HepG2 (cell line): ENCODE measurements around the gene CRYGS. TPM values are rescaled to one million over a fixed set of nuclear protein-coding genes. Genes with fewer than 3 reads are reported as not detected.
"Not testable (repeated sequence)": the region's sequence is repeated elsewhere in the genome, so short reads cannot be mapped to it uniquely, and the experiment has no call there.

ENCODE experiments used
- ATAC-seq: fragments of 200-7000 bp; cut with Tn5 transposase; 3 replicates; pipeline ENCODE4 v1.9.1; 2020; ENCODE audit warnings: mild to moderate bottlenecking, moderate library complexity
- BruUV-seq: library from RNA; stranded (reverse); fragments of 400-500 nt; replicated peaks from 2 replicates; lab custom pipeline; 2021; lab: Mats Ljungman, UMichigan
- CTCF ChIA-PET: fragments of 300-600 bp; formaldehyde crosslinking; extraction: SDS; loops from one replicate; lab custom pipeline; 2021; ENCODE audit warnings: low total read pairs, inconsistent platforms, low intra/inter-chr PET ratio; lab: Yijun Ruan, JAX
- POLR2A ChIA-PET: fragments of 350-600 bp; sonication (Branson Sonifier 250); formaldehyde crosslinking; loops from one replicate; lab custom pipeline; 2020; ENCODE audit warnings: antibody characterized with exemption, inconsistent platforms; lab: Yijun Ruan, JAX
- DNase-seq: peaks from one replicate; pipeline ENCODE4 v3.0.0-alpha.2; 2015; ENCODE audit warnings: low spot score
- FAIRE-seq: peaks from 3 replicates; lab custom pipeline; 2011; peaks lifted over from hg19 to GRCh38; lab: Jason Lieb, UNC
- H2AFZ ChIP-seq: one replicate; pipeline ENCODE4 v1.6.1; 2011; ENCODE audit warnings: low read length, inconsistent platforms
- H3K27ac ChIP-seq: fragments of 300-600 bp; 3 replicates; pipeline ENCODE4 v1.8.0; 2011; ENCODE audit warnings: mixed run types, mild to moderate bottlenecking, mixed read lengths, low read length, inconsistent platforms; ENCODE audit not compliant: insufficient read depth; ENCODE audit errors: extremely low read length
- H3K27me3 ChIP-seq, 2 experiments: fragments of 200-600 bp in 1 of 2; 2 replicates in 1 of 2; 3 replicates in 1 of 2; pipeline versions ENCODE4 v1.6.0 to v1.8.0; 2011; ENCODE audit warnings: low read length in 2 of 2, mild to moderate bottlenecking in 2 of 2, moderate library complexity in 2 of 2, inconsistent platforms in 1 of 2; ENCODE audit not compliant: insufficient read depth in 2 of 2, control insufficient read depth in 1 of 2
- H3K36me3 ChIP-seq, 2 experiments: fragments of 200-600 bp in 1 of 2; replicated peaks in 1 of 2; 2 replicates in 1 of 2; 3 replicates in 1 of 2; pipeline versions ENCODE4 v1.5.1 to v1.8.0; 2011; ENCODE audit warnings: low read length in 2 of 2, inconsistent platforms in 1 of 2; ENCODE audit not compliant: insufficient read depth in 2 of 2, control insufficient read depth in 1 of 2
- H3K4me1 ChIP-seq: 2 replicates; pipeline ENCODE4 v1.5.1; 2012; ENCODE audit warnings: low read length, inconsistent platforms; ENCODE audit not compliant: insufficient read depth
- H3K4me2 ChIP-seq: 2 replicates; pipeline ENCODE4 v1.6.0; 2011; ENCODE audit warnings: low read depth, low read length, inconsistent platforms
- H3K4me3 ChIP-seq, 3 experiments: fragments of 200-600 bp in 1 of 3; sonication (generic), shearing (Covaris generic) in 1 of 3; replicated peaks in 1 of 3; 2 replicates each; pipeline ENCODE4 v1.5.1; 2011 to 2016; ENCODE audit warnings: low read length in 3 of 3, inconsistent platforms in 2 of 3, low read depth in 2 of 3, mild to moderate bottlenecking in 2 of 3, control low read depth in 1 of 3, mixed read lengths in 1 of 3; ENCODE audit not compliant: insufficient read depth in 1 of 3
- H3K79me2 ChIP-seq: one replicate; pipeline ENCODE4 v1.6.1; 2011; ENCODE audit warnings: low read length, inconsistent platforms; ENCODE audit not compliant: insufficient read depth
- H3K9ac ChIP-seq: 2 replicates; pipeline ENCODE4 v1.6.0; 2011; ENCODE audit warnings: mild to moderate bottlenecking, low read depth, low read length, inconsistent platforms; ENCODE audit not compliant: insufficient read depth
- H3K9me3 ChIP-seq: 2 replicates; pipeline ENCODE4 v1.5.1; 2012; ENCODE audit warnings: mild to moderate bottlenecking, low read length
- H4K20me1 ChIP-seq: 2 replicates; pipeline ENCODE4 v1.6.0; 2011; ENCODE audit warnings: inconsistent platforms, mild to moderate bottlenecking, low read length, moderate library complexity; ENCODE audit not compliant: insufficient read depth
- ATF7-NPFF ChIP-seq: sonication (generic); formaldehyde crosslinking; IDR thresholded peaks from 2 replicates; pipeline ENCODE4 v1.8.1; 2023; ENCODE audit warnings: mild to moderate bottlenecking, low read depth, missing genetic modification reagents, moderate library complexity
- ZNF850 ChIP-seq: sonication (generic); formaldehyde crosslinking; conservative IDR thresholded peaks from 2 replicates; pipeline ENCODE4 v1.9.0; 2021; ENCODE audit warnings: mild to moderate bottlenecking, missing genetic modification reagents
- WGBS: methylation state at CpG from one replicate; pipeline ENCODE4 v1.1.6; 2017; ENCODE audit warnings: low lambda C conversion rate; 5-methylcytosine and 5-hydroxymethylcytosine counted together
- in situ Hi-C: cut with HindIII; loops from 2 replicates; pipeline ENCODE4 v1.10.0; 2017; ENCODE audit warnings: low pct_unique_long_range_greater_than_20kb; ENCODE audit not compliant: extremely low pct_ligation_motif_present
- intact Hi-C: fragments of 100-400 bp; cut with micrococcal nuclease; formaldehyde crosslinking; loops from one replicate; pipeline ENCODE4 v1.10.0; 2022; ENCODE audit not compliant: unreplicated experiment
- polyA plus RNA-seq, 8 experiments: library from polyadenylated mRNA; depleted of rRNA in 3 of 8; stranded (reverse) in 7 of 8; unstranded in 1 of 8; fragments of >200 nt; fragmentation: Illumina TruSeq in 4 of 8; extraction: Trizol in 4 of 8; gene quantifications; 2 replicates each; pipeline versions ENCODE4 v1.2.1 to v1.2.3, GENCODE V29; 2011 to 2016; ENCODE audit warnings: low read depth in 4 of 8, missing spikeins in 1 of 8, mixed read lengths in 1 of 8; ENCODE audit not compliant: insufficient read depth in 1 of 8
- total RNA-seq, 5 experiments: library from RNA; depleted of rRNA; stranded (reverse); fragments of >200 nt; fragmentation: Illumina TruSeq; extraction: Trizol; gene quantifications; 2 replicates each; pipeline ENCODE4 v1.2.3, GENCODE V29; 2016; ENCODE audit warnings: low read depth in 1 of 5

The CRYGS gene
- total and polyA plus RNA-seq, 2 of the 13 experiments (the other 11 are each of a cell fraction or from before 2014, with no cell fraction given): 2.1 to 6.7 TPM

- in situ Hi-C loops: no loop called here
- Histone ChIP-seq H3K79me2 (peaks cover 51% of the 10 kb centered on the region), H3K9me3 (no peaks in the 10 kb centered on the region), H2AFZ (no peak overlapping the region), H3K36me3 (peaks cover 1 to 22% of the 10 kb centered on the region in 2 experiments), H3K4me2 (peak overlapping the region; percentile 95), H3K9ac (peak overlapping the region; percentile 80), H3K27me3 (no peaks in the 10 kb centered on the region; a peak in 1 of 5 replicates), H4K20me1 (no peaks in the 10 kb centered on the region), H3K4me1 (peaks cover 62% of the 10 kb centered on the region), H3K4me3 (peak overlapping the region; percentile 81 to 100 (median 88)), H3K27ac (peak overlapping the region; percentile 79)
- intact Hi-C loops: loop anchor here (2.0 kb wide), 1 partner anchor 43 kb away; the partner anchor contains the start of gene AHSG
- POLR2A ChIA-PET: interaction anchor here (0.6 to 6.5 kb wide), 22 partner anchors 10 to 632 kb away, joined by 3 to 111 read pairs (median 4); partner anchors contain the start of genes AHSG, EIF4A2, ETV5 and TRA2B
- DNase-seq (no peak), FAIRE-seq (no peak), ATAC-seq (no peak)
- TSS peak; percentile 91 for BruUV-seq
- TF ChIP-seq ATF7-NPFF (CRISPR knock-in tag) (0 out of 2 replicates have a peak, but pooled peaks have one; percentile 2), ZNF850 (CRISPR knock-in tag) (no peak)
- under 1% methylated on average over 7 of the region's 7 CpGs for WGBS
- CTCF ChIA-PET: no interaction called here
These were observed 25.6 kb upstream of the CRYGS start for GRCh38 chr3:186569779-186570095.

DNA sequence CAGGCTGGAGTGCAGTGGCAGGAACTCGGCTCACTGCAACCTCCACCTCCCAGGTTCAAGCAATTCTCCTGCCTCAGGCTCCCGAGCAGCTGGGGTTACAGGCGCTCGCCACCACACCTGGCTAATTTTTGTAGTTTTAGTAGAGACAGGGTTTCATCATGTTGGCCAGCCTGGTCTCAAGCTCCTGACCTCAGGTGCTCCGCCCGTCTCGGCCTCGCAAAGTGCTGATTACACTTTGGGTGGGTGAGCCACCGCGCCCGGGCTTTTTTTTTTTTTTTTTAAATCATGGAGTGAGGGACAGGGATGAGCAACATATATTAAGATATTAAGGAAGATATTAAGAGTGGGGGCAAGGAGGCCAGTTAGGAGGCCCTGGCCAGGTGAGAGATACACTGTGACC lies 25.2 kb upstream of the CRYGS start:
- H3K4me2 ChIP-seq: peak overlapping the region; percentile 95
- H3K36me3 ChIP-seq: peaks cover 1 to 19% of the 10 kb centered on the region in 2 experiments
- in situ Hi-C loops, BruUV-seq, CTCF ChIA-PET, ATAC-seq, FAIRE-seq, H2AFZ ChIP-seq, H3K27me3 ChIP-seq, intact Hi-C loops, DNase-seq, H4K20me1 ChIP-seq, H3K9me3 ChIP-seq: not testable (repeated sequence)
- H3K4me3 ChIP-seq: peak overlapping the region; percentile 81 to 100 (median 88)
- H3K79me2 ChIP-seq: peaks cover 54% of the 10 kb centered on the region
- peak overlapping the region; percentile 80 for H3K9ac ChIP-seq
- POLR2A ChIA-PET: interaction anchor here (0.6 to 6.5 kb wide), 5 partner anchors 10 to 229 kb away, joined by 3 to 111 read pairs (median 5); partner anchors contain the start of gene AHSG
- peaks cover 62% of the 10 kb centered on the region for H3K4me1 ChIP-seq
- peak overlapping the region; percentile 79 for H3K27ac ChIP-seq
- WGBS: under 1% methylated on average over 11 of the region's 11 CpGs
